Ovary (tissue), 9 donors: ENCODE measurements around the gene TMEM232. TPM values are rescaled to one million over a fixed set of nuclear protein-coding genes. Genes with fewer than 3 reads are reported as not detected.

ENCODE experiments used
- DNase-seq, 5 donors: peaks; one replicate each; pipeline ENCODE4 v3.0.0-alpha.2; 2019 to 2020
- H3K27ac ChIP-seq, 2 donors: fragments of 200-600 bp; one replicate each; pipeline versions ENCODE4 v1.5.1 to v1.8.0; 2019 to 2022
- H3K27me3 ChIP-seq: fragments of 200-600 bp; one replicate; pipeline ENCODE4 v1.8.0; 2022
- H3K36me3 ChIP-seq: fragments of 200-600 bp; sonication (generic); one replicate; pipeline ENCODE4 v1.5.1; 2019
- H3K4me1 ChIP-seq: one replicate; pipeline ENCODE4 v1.8.1; 2013; ENCODE audit warnings: mild to moderate bottlenecking, moderate library complexity; ENCODE audit not compliant: insufficient read depth
- H3K4me3 ChIP-seq: fragments of 200-600 bp; sonication (generic); one replicate; pipeline ENCODE4 v1.5.1; 2017
- H3K9me3 ChIP-seq, 2 donors: fragments of 200-600 bp in 1 of 2; sonication (generic) in 1 of 2; one replicate each; pipeline versions ENCODE4 v1.5.1 to v1.8.1; 2013 to 2019; ENCODE audit warnings: mild to moderate bottlenecking in 1 of 2, moderate library complexity in 1 of 2
- EP300 ChIP-seq: sonication (generic); formaldehyde crosslinking; IDR thresholded peaks from one replicate; pipeline ENCODE4 v1.6.1; 2017; ENCODE audit warnings: antibody characterized with exemption
- POLR2A ChIP-seq: fragments of 450-650 bp; IDR thresholded peaks from one replicate; pipeline ENCODE4 v1.6.1; 2017; ENCODE audit warnings: antibody characterized with exemption, mild to moderate bottlenecking, moderate library complexity
- WGBS, 3 donors: extraction: QIAGEN DNeasy Blood & Tissue Kit in 1 of 3; methylation state at CpG; one replicate each; pipeline versions ENCODE4 v1.1.5 to v1.1.7; 2013 to 2017; 5-methylcytosine and 5-hydroxymethylcytosine counted together
- intact Hi-C, 4 donors: fragments of 100-400 bp; cut with DNase I; formaldehyde crosslinking; loops; one replicate each; pipeline versions ENCODE4 v1.11.0 to v1.15.1; 2022 to 2023
- polyA plus RNA-seq, 2 donors: library from polyadenylated mRNA; stranded (reverse); fragments of 200-250 nt in 1 of 2; fragments of 350-450 nt in 1 of 2; fragmentation: Illumina TruSeq in 1 of 2; extraction: RNeasy Lipid Tissue Mini Kit (QIAGEN cat#74804) in 1 of 2; gene quantifications; one replicate each; pipeline ENCODE4 v1.2.3, GENCODE V29; 2013 to 2014
- total RNA-seq, 7 donors: library from RNA; depleted of rRNA in 2 of 7; stranded (reverse); fragments of >200 nt in 2 of 7; fragmentation: NEBNext Ultra II Directional in 3 of 7; extraction: Animal tissue kit (Norgen Biotek cat#: 25700) in 3 of 7; gene quantifications; one replicate each; pipeline versions ENCODE4 v1.1.0 to v1.2.4, GENCODE V29; 2016 to 2023
- TF ChIP-seq, protein P1 (sequence below), 3 donors: fragments of 450-650 bp in 2 of 3; fragments of 200-600 bp in 1 of 3; IDR thresholded peaks; one replicate each; pipeline versions ENCODE4 v1.5.1 to v1.8.0; 2016 to 2022; ENCODE audit warnings: antibody characterized with exemption in 3 of 3, mild to moderate bottlenecking in 1 of 3
- donor health status: DM: no; HTN: no; CAD: no; lungs with moderate emphysema.
- donor health status: DM: no; HTN: no; CAD: no.
- donor health status: Bipolar disorder and iron deficiency.
- donor health status: DM: yes; HTN: yes; CAD: no.
- donor health status: DM: no; HTN: no; CAD: no.
- donor health status: DM: yes; HTN: yes; CAD: no.

TMEM232 gene
- total and polyA plus RNA-seq, 9 donors, result 0.70 to 23.6 (median 2.8) TPM

DNA sequence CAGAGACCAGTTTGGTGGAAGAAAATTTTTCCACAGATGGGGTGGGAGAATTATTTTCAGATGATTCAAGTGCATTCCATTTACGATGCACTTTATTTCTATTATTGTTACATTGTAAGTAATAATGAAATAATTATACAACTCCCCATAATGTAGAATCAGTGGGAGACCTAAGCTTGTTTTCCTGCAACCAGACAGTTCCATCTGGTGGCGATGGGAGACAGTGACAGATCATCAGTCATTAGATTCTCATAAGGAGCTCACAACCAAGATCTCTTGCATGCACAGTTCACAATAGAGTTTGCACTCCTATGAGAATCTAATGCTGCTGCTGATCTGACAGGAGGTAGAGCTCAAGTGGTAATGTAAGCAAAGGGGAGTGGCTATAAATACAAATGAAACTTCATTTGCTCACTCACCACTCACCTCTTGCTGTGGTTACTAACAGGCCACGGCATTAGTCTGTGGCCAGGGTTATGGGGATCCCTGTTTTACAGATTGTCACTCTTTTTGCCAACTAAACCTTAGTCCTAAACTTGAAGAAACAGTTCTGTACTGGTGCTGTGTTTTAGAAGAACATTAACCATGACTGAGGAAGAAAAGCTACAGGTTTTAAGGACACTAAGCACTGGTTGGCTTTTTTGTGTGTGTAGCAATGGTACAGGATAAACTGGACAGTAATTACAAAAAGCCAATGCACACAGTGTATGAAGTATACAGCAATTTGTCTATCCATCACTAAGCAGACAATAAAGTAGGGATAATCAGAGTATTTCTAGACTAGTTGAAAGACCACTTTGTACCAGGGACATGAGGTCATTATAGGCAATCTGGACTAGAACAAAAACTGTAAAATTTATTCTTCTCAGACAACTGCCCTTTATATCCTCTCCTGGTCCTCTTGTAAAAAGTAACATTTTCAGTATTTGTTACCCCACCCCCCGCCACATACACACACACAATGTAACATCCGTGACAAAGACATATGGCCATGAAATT, 9.9 kb downstream of the TMEM232 start:
- no peaks in the 10 kb centered on the region for H3K36me3 ChIP-seq
- DNase-seq, result no peak
- WGBS, 3 donors, result 66 to 85% (median 84%) methylated on average over 5 of the region's 5 CpGs
- H3K4me3 ChIP-seq, result no peak overlapping the region
- no peaks in the 10 kb centered on the region for H3K4me1 ChIP-seq
- no peaks in the 10 kb centered on the region for H3K9me3 ChIP-seq
- intact Hi-C loops, result no loop called here
- TF ChIP-seq POLR2A, result no peak
- TF ChIP-seq, protein P1, sequence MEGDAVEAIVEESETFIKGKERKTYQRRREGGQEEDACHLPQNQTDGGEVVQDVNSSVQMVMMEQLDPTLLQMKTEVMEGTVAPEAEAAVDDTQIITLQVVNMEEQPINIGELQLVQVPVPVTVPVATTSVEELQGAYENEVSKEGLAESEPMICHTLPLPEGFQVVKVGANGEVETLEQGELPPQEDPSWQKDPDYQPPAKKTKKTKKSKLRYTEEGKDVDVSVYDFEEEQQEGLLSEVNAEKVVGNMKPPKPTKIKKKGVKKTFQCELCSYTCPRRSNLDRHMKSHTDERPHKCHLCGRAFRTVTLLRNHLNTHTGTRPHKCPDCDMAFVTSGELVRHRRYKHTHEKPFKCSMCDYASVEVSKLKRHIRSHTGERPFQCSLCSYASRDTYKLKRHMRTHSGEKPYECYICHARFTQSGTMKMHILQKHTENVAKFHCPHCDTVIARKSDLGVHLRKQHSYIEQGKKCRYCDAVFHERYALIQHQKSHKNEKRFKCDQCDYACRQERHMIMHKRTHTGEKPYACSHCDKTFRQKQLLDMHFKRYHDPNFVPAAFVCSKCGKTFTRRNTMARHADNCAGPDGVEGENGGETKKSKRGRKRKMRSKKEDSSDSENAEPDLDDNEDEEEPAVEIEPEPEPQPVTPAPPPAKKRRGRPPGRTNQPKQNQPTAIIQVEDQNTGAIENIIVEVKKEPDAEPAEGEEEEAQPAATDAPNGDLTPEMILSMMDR (IDR thresholded peaks at IDR 0.05), result no peak
- TF ChIP-seq EP300, result no peak
- no peak overlapping the region for H3K27ac ChIP-seq
- no peaks in the 10 kb centered on the region for H3K27me3 ChIP-seq

DNA sequence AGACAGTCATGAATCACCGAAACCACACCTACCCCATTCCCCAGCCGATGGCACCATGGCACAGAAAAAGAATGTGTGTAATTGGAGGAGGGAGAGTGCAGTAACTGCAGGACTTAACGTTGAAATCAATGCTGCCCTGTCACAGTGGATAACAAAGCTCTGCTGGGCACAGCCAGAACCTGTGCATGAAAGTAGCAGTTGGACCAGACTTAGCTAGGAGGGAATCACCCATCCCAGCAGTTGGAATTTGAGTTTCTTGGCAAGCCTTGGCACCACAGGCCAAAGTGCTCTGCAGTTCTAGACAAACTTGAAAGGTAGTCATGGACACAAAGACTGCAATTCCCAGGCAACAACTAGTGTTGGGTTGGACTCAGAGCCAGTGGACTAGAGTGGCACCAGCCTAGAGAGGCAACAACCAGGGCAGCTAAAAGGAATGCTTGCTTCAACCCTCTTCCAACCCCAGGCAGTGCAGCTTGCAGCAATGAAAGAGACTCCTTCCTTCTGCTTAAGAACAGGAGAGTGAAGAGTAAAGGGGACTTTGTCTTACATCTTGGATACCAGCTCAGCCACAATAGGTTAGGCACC, 19.1 kb downstream of the TMEM232 start:
- TF ChIP-seq, protein P1 (IDR thresholded peaks at IDR 0.05), result no peak
- no peak for TF ChIP-seq EP300
- no peak for TF ChIP-seq POLR2A
- WGBS, 3 donors, result 59 to 69% (median 66%) methylated on average over 3 of the region's 3 CpGs
- H3K27ac ChIP-seq, result no peak overlapping the region
- H3K36me3 ChIP-seq, result no peaks in the 10 kb centered on the region
- H3K9me3 ChIP-seq, result no peaks in the 10 kb centered on the region
- H3K4me3 ChIP-seq, result no peak overlapping the region
- no peak for DNase-seq
- no peaks in the 10 kb centered on the region for H3K4me1 ChIP-seq
- intact Hi-C loops, result no loop called here
- H3K27me3 ChIP-seq, result no peaks in the 10 kb centered on the region

DNA sequence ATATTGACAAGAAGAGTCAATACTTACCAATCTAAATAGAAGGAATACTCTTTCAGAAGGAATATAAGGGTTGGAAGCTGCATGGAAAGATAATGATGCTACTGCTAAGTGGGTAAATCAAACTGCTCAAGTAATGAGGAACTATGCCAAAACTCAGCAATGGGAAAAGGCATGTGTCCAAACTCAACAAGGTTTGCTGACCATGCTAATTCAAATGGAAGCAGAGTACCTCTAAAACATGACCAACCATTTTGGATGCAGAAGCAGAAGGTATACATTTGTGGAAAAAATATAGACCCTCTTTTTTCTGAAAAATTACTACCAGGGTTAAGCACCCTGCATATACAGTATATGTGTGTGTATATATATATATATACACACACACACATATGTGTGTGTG, 21.1 kb downstream of the TMEM232 start:
- DNase-seq, result no peak
- intact Hi-C loops, result no loop called here
- TF ChIP-seq POLR2A, result no peak
- TF ChIP-seq, protein P1 (IDR thresholded peaks at IDR 0.05), result no peak
- TF ChIP-seq EP300, result no peak
- Histone ChIP-seq H3K4me1 (no peaks in the 10 kb centered on the region), H3K4me3 (no peak overlapping the region), H3K9me3 (no peaks in the 10 kb centered on the region), H3K36me3 (no peaks in the 10 kb centered on the region), H3K27ac (no peak overlapping the region), H3K27me3 (no peaks in the 10 kb centered on the region)

DNA sequence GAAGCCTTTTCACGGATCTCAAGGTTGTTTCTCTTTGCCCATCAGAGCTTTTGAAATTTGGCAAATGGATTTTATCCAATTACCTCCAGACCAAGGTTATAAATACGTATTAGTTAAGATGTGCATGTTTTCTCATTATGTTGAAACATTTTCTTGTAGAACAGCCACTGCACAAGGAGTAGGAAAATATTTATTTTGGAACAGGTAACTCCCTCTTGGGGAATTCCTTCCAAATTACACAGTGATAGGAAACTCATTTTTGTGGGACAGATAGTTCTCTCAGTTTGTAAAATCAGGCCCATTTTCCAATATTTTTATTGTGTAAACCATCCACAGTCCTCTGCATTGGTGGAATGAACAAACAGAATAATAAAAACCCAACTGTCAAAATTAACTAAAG, 23.0 kb downstream of the TMEM232 start:
- 4 to 13% (median 8%) methylated on average over 2 of the region's 2 CpGs for WGBS, 3 donors
- intact Hi-C loops, result no loop called here
- Histone ChIP-seq H3K4me3 (no peak overlapping the region), H3K36me3 (no peaks in the 10 kb centered on the region), H3K4me1 (no peaks in the 10 kb centered on the region), H3K27ac (no peak overlapping the region), H3K27me3 (no peaks in the 10 kb centered on the region), H3K9me3 (no peaks in the 10 kb centered on the region)
- TF ChIP-seq, protein P1 (IDR thresholded peaks at IDR 0.05), result no peak
- TF ChIP-seq EP300 (no peak), POLR2A (no peak)
- no peak for DNase-seq
